H9 (cell line): ENCODE results near the gene TPP2. TPM values are rescaled to one million over a fixed set of nuclear protein-coding genes. Genes with fewer than 3 reads are reported as not detected.

Experiments used
- DNase-seq: peaks from one replicate; pipeline ENCODE4 v3.0.0-alpha.2; 2017
- H2AFZ ChIP-seq: one replicate; pipeline ENCODE4 v1.6.1; 2013; ENCODE audit warnings: mild to moderate bottlenecking, low read length, control low read depth, moderate library complexity
- H2AK5ac ChIP-seq: 2 replicates; pipeline ENCODE4 v1.6.1; 2013; ENCODE audit warnings: low read length, control low read depth, mixed read lengths; ENCODE audit not compliant: insufficient read length
- H2BK120ac ChIP-seq: one replicate; pipeline ENCODE4 v1.6.1; 2013; ENCODE audit warnings: low read depth, mild to moderate bottlenecking, low read length, control low read depth, inconsistent platforms; ENCODE audit not compliant: poor library complexity, severe bottlenecking
- H2BK12ac ChIP-seq: 2 replicates; pipeline ENCODE4 v1.6.1; 2013; ENCODE audit warnings: low read length, control low read depth, mixed read lengths, low read depth; ENCODE audit not compliant: insufficient read length
- H2BK15ac ChIP-seq: 2 replicates; pipeline ENCODE4 v1.6.1; 2013; ENCODE audit warnings: low read depth, low read length, control low read depth
- H2BK20ac ChIP-seq: one replicate; pipeline ENCODE4 v1.6.1; 2013; ENCODE audit warnings: low read depth, mild to moderate bottlenecking, low read length, control low read depth, inconsistent platforms; ENCODE audit not compliant: poor library complexity, severe bottlenecking
- H2BK5ac ChIP-seq: 2 replicates; pipeline ENCODE4 v1.6.1; 2013; ENCODE audit warnings: low read length, control low read depth, mixed read lengths; ENCODE audit not compliant: insufficient read length
- H3K14ac ChIP-seq: 2 replicates; pipeline ENCODE4 v1.6.1; 2013; ENCODE audit warnings: low read length, control low read depth; ENCODE audit not compliant: insufficient read depth
- H3K18ac ChIP-seq: 2 replicates; pipeline ENCODE4 v1.6.1; 2013; ENCODE audit warnings: low read depth, mild to moderate bottlenecking, mixed read lengths, low read length, control low read depth; ENCODE audit not compliant: insufficient read length
- H3K23ac ChIP-seq: 2 replicates; pipeline ENCODE4 v1.6.1; 2013; ENCODE audit warnings: low read length, control low read depth, mixed read lengths, low read depth; ENCODE audit not compliant: insufficient read length
- H3K23me2 ChIP-seq: 2 replicates; pipeline ENCODE4 v1.6.1; 2013; ENCODE audit warnings: low read depth, mild to moderate bottlenecking, mixed read lengths, low read length, control low read depth; ENCODE audit not compliant: insufficient read length, poor library complexity, severe bottlenecking
- H3K27ac ChIP-seq: 2 replicates; pipeline ENCODE4 v1.5.1; 2013; ENCODE audit warnings: low read length, control low read depth, mixed read lengths, low read depth; ENCODE audit not compliant: insufficient read length
- H3K27me3 ChIP-seq: 2 replicates; pipeline ENCODE4 v1.6.1; 2013; ENCODE audit warnings: low read length, control low read depth, inconsistent platforms; ENCODE audit not compliant: insufficient read depth
- H3K4ac ChIP-seq: 2 replicates; pipeline ENCODE4 v1.6.1; 2013; ENCODE audit warnings: low read depth, mild to moderate bottlenecking, control low read depth, inconsistent platforms, low read length, moderate library complexity
- H3K4me1 ChIP-seq: 2 replicates; pipeline ENCODE4 v1.6.1; 2013; ENCODE audit warnings: low read length, control low read depth, inconsistent platforms; ENCODE audit not compliant: insufficient read depth
- H3K4me2 ChIP-seq: 2 replicates; pipeline ENCODE4 v1.6.1; 2013; ENCODE audit warnings: low read length, control low read depth, mixed read lengths; ENCODE audit not compliant: insufficient read length, insufficient read depth
- H3K56ac ChIP-seq: 2 replicates; pipeline ENCODE4 v1.6.1; 2013; ENCODE audit warnings: low read depth, mild to moderate bottlenecking, mixed read lengths, low read length, control low read depth; ENCODE audit not compliant: insufficient read length
- H3K79me1 ChIP-seq: 2 replicates; pipeline ENCODE4 v1.6.1; 2013; ENCODE audit warnings: low read depth, mild to moderate bottlenecking, moderate library complexity, low read length, control low read depth, inconsistent platforms; ENCODE audit not compliant: insufficient read depth, poor library complexity, severe bottlenecking
- H3K79me2 ChIP-seq: 2 replicates; pipeline ENCODE4 v1.6.1; 2013; ENCODE audit warnings: low read length, control low read depth, inconsistent platforms; ENCODE audit not compliant: insufficient read depth
- H3K9ac ChIP-seq: 2 replicates; pipeline ENCODE4 v1.6.1; 2013; ENCODE audit warnings: low read length, control low read depth, mixed read lengths; ENCODE audit not compliant: insufficient read length; ENCODE audit errors: extremely low read depth
- H3K9me3 ChIP-seq: one replicate; pipeline ENCODE4 v1.6.1; 2013; ENCODE audit warnings: low read depth, low read length, inconsistent platforms; ENCODE audit not compliant: control insufficient read depth
- H3T11ph ChIP-seq: one replicate; pipeline ENCODE4 v1.6.1; 2013; ENCODE audit warnings: mild to moderate bottlenecking, low read length, control low read depth, inconsistent platforms
- H4K20me1 ChIP-seq: one replicate; pipeline ENCODE4 v1.6.1; 2013; ENCODE audit not compliant: control insufficient read depth, insufficient read length, insufficient read depth
- H4K5ac ChIP-seq: 2 replicates; pipeline ENCODE4 v1.6.1; 2013; ENCODE audit warnings: low read depth, mild to moderate bottlenecking, mixed read lengths, low read length, control low read depth; ENCODE audit not compliant: insufficient read length
- H4K8ac ChIP-seq: replicated peaks from 2 replicates; pipeline ENCODE4 v1.6.1; 2013; ENCODE audit warnings: low read length, control low read depth, mixed read lengths, low read depth; ENCODE audit not compliant: insufficient read length
- H4K91ac ChIP-seq: 2 replicates; pipeline ENCODE4 v1.6.1; 2013; ENCODE audit warnings: low read depth, mild to moderate bottlenecking, moderate library complexity, mixed read lengths, low read length, control low read depth; ENCODE audit not compliant: insufficient read length
- H3K27ac Mint-ChIP-seq, 3 experiments: 2 replicates in 2 of 3; 3 replicates in 1 of 3; pipeline ENCODE4 v1.8.0; 2020 to 2021; ENCODE audit warnings: mixed read lengths in 3 of 3, mild to moderate bottlenecking in 1 of 3, moderate library complexity in 1 of 3
- H3K27me3 Mint-ChIP-seq: 2 replicates; pipeline ENCODE4 v1.8.0; 2021; ENCODE audit warnings: low read depth, mild to moderate bottlenecking, moderate library complexity, mixed read lengths
- H3K36me3 Mint-ChIP-seq, 3 experiments: 2 replicates in 2 of 3; 3 replicates in 1 of 3; pipeline ENCODE4 v1.8.0; 2020 to 2021; ENCODE audit warnings: low read depth in 3 of 3, mixed read lengths in 3 of 3; ENCODE audit not compliant: insufficient read depth in 1 of 3
- H3K4me1 Mint-ChIP-seq, 2 experiments: 2 replicates each; pipeline ENCODE4 v1.8.0; 2020; ENCODE audit warnings: mixed read lengths in 2 of 2
- H3K4me3 Mint-ChIP-seq, 2 experiments: 2 replicates in 1 of 2; 3 replicates in 1 of 2; pipeline ENCODE4 v1.8.0; 2020 to 2021; ENCODE audit warnings: mild to moderate bottlenecking in 2 of 2, mixed read lengths in 2 of 2, moderate library complexity in 1 of 2
- H3K9me3 Mint-ChIP-seq, 2 experiments: 2 replicates in 1 of 2; 3 replicates in 1 of 2; pipeline ENCODE4 v1.8.0; 2020; ENCODE audit warnings: mild to moderate bottlenecking in 2 of 2, mixed read lengths in 2 of 2, moderate library complexity in 1 of 2
- CTCF ChIP-seq: fragments of 200-600 bp; sonication (generic); conservative IDR thresholded peaks from 3 replicates; pipeline ENCODE4 v1.8.0; 2021; ENCODE audit warnings: antibody characterized with exemption, mild to moderate bottlenecking
- WGBS: extraction: QIAGEN DNeasy Blood & Tissue Kit; methylation state at CpG from one replicate; pipeline ENCODE4 v1.1.7; 2013; ENCODE audit warnings: missing lambda C conversion rate, low lambda C conversion rate, mixed read lengths; ENCODE audit not compliant: insufficient read length; ENCODE audit errors: extremely low coverage; 5-methylcytosine and 5-hydroxymethylcytosine counted together
- total RNA-seq: library from RNA; stranded (reverse); gene quantifications from 2 replicates; pipeline ENCODE4 v1.2.1, GENCODE V29; 2021

TPP2 gene
- total RNA-seq, 1 experiment from 2014 or later, result 63.5 TPM

GRCh38 chr13:102631198-102631597, 34.4 kb downstream of the TPP2 start:
- peaks cover 38 to 81% (median 62%) of the 10 kb centered on the region in 3 experiments; a peak in 6 of 7 replicates for H3K36me3 Mint-ChIP-seq
- Histone ChIP-seq H2BK12ac (no peak overlapping the region), H4K5ac (no peak overlapping the region), H4K8ac (no peak overlapping the region), H3K4ac (no peak overlapping the region), H2AK5ac (no peak overlapping the region), H3K79me1 (no peaks in the 10 kb centered on the region), H3K23ac (no peak overlapping the region), H4K91ac (no peak overlapping the region), H2AFZ (no peak overlapping the region), H3T11ph (no peak overlapping the region), H2BK20ac (no peak overlapping the region), H3K4me1 (no peaks in the 10 kb centered on the region), H3K18ac (no peak overlapping the region), H3K4me2 (no peak overlapping the region), H3K56ac (no peak overlapping the region), H2BK5ac (no peak overlapping the region), H3K79me2 (no peaks in the 10 kb centered on the region), H4K20me1 (no peaks in the 10 kb centered on the region), H3K27me3 (no peaks in the 10 kb centered on the region), H3K14ac (no peak overlapping the region), H3K9ac (no peak overlapping the region), H2BK15ac (no peak overlapping the region), H3K9me3 (no peaks in the 10 kb centered on the region), H2BK120ac (no peak overlapping the region), H3K27ac (no peak overlapping the region), H3K23me2 (no peaks in the 10 kb centered on the region)
- DNase-seq, result no peak
- no peak overlapping the region for H3K27ac Mint-ChIP-seq
- H3K9me3 Mint-ChIP-seq, result no peaks in the 10 kb centered on the region
- no peak for TF ChIP-seq CTCF
- no peak overlapping the region for H3K4me3 Mint-ChIP-seq
- WGBS, result no CpG with 5 or more reads among the region's 2 CpGs
- no peaks in the 10 kb centered on the region for H3K27me3 Mint-ChIP-seq
- H3K4me1 Mint-ChIP-seq, result no peaks in the 10 kb centered on the region
